Astrocyte (in vitro differentiated cells and primary cell): Measurements from ENCODE around the gene AQP5. TPM values are rescaled to one million over a fixed set of nuclear protein-coding genes. Genes with fewer than 3 reads are reported as not detected.

ENCODE experiments used
- DNase-seq: peaks from one replicate; pipeline ENCODE4 v3.0.0-alpha.2; 2010; ENCODE audit warnings: low read depth
- FAIRE-seq: peaks from 2 replicates; lab custom pipeline; 2011; peaks lifted over from hg19 to GRCh38; lab: Jason Lieb, UNC
- H2AFZ ChIP-seq: 2 replicates; pipeline ENCODE4 v1.6.0; 2012; ENCODE audit warnings: low read depth, low read length, inconsistent platforms
- H3K27ac ChIP-seq: 2 replicates; pipeline ENCODE4 v1.5.1; 2011; ENCODE audit warnings: low read depth, low read length, inconsistent platforms
- H3K27me3 ChIP-seq: 2 replicates; pipeline ENCODE4 v1.6.0; 2011; ENCODE audit warnings: low read length, inconsistent platforms; ENCODE audit not compliant: insufficient read depth
- H3K36me3 ChIP-seq: 2 replicates; pipeline ENCODE4 v1.5.1; 2011; ENCODE audit warnings: low read length, inconsistent platforms; ENCODE audit not compliant: insufficient read depth
- H3K4me1 ChIP-seq: 2 replicates; pipeline ENCODE4 v1.5.1; 2011; ENCODE audit warnings: low read length, inconsistent platforms; ENCODE audit not compliant: insufficient read depth
- H3K4me2 ChIP-seq: 2 replicates; pipeline ENCODE4 v1.6.0; 2012; ENCODE audit warnings: low read length, inconsistent platforms
- H3K4me3 ChIP-seq: 2 replicates; pipeline ENCODE4 v1.5.1; 2011; ENCODE audit warnings: low read depth, mild to moderate bottlenecking, low read length, inconsistent platforms; ENCODE audit not compliant: insufficient read depth
- H3K79me2 ChIP-seq: 2 replicates; pipeline ENCODE4 v1.6.0; 2012; ENCODE audit warnings: mild to moderate bottlenecking, low read length, inconsistent platforms; ENCODE audit not compliant: insufficient read depth
- H3K9ac ChIP-seq: 2 replicates; pipeline ENCODE4 v1.6.0; 2012; ENCODE audit warnings: mild to moderate bottlenecking, low read length, inconsistent platforms
- H3K9me3 ChIP-seq: 2 replicates; pipeline ENCODE4 v1.5.1; 2012; ENCODE audit warnings: low read depth, mild to moderate bottlenecking, low read length, inconsistent platforms; ENCODE audit not compliant: insufficient read depth
- H4K20me1 ChIP-seq: 2 replicates; pipeline ENCODE4 v1.6.0; 2012; ENCODE audit warnings: low read length, inconsistent platforms; ENCODE audit not compliant: insufficient read depth
- H3K27ac Mint-ChIP-seq: one replicate; pipeline ENCODE4 v1.8.0; 2021; ENCODE audit warnings: mild to moderate bottlenecking, mixed read lengths; ENCODE audit not compliant: unreplicated experiment
- H3K27me3 Mint-ChIP-seq: one replicate; pipeline ENCODE4 v1.8.0; 2021; ENCODE audit warnings: low read depth, mixed read lengths; ENCODE audit not compliant: unreplicated experiment
- H3K36me3 Mint-ChIP-seq: one replicate; pipeline ENCODE4 v1.8.0; 2021; ENCODE audit warnings: low read depth, mixed read lengths; ENCODE audit not compliant: unreplicated experiment
- H3K4me1 Mint-ChIP-seq: one replicate; pipeline ENCODE4 v1.8.0; 2021; ENCODE audit warnings: low read depth, mixed read lengths; ENCODE audit not compliant: unreplicated experiment
- H3K4me3 Mint-ChIP-seq: one replicate; pipeline ENCODE4 v1.8.0; 2021; ENCODE audit warnings: mild to moderate bottlenecking, moderate library complexity, mixed read lengths; ENCODE audit not compliant: unreplicated experiment
- H3K9me3 Mint-ChIP-seq: one replicate; pipeline ENCODE4 v1.8.0; 2021; ENCODE audit warnings: mild to moderate bottlenecking, mixed read lengths; ENCODE audit not compliant: unreplicated experiment
- EZH2 ChIP-seq: IDR thresholded peaks from 2 replicates; pipeline ENCODE4 v1.6.1; 2012; ENCODE audit warnings: mild to moderate bottlenecking, low read length, inconsistent platforms; ENCODE audit not compliant: insufficient read depth
- total RNA-seq: library from RNA; stranded (reverse); gene quantifications from 2 replicates; pipeline ENCODE4 v1.2.1, GENCODE V29; 2021
- TF ChIP-seq, protein P1 (sequence below): IDR thresholded peaks from 2 replicates; pipeline ENCODE4 v1.5.1; 2011; ENCODE audit warnings: low read depth, mild to moderate bottlenecking, inconsistent platforms, low read length, moderate library complexity; ENCODE audit not compliant: insufficient read depth

Gene AQP5
- total RNA-seq, 1 donor from 2014 or later, result not detected

DNA sequence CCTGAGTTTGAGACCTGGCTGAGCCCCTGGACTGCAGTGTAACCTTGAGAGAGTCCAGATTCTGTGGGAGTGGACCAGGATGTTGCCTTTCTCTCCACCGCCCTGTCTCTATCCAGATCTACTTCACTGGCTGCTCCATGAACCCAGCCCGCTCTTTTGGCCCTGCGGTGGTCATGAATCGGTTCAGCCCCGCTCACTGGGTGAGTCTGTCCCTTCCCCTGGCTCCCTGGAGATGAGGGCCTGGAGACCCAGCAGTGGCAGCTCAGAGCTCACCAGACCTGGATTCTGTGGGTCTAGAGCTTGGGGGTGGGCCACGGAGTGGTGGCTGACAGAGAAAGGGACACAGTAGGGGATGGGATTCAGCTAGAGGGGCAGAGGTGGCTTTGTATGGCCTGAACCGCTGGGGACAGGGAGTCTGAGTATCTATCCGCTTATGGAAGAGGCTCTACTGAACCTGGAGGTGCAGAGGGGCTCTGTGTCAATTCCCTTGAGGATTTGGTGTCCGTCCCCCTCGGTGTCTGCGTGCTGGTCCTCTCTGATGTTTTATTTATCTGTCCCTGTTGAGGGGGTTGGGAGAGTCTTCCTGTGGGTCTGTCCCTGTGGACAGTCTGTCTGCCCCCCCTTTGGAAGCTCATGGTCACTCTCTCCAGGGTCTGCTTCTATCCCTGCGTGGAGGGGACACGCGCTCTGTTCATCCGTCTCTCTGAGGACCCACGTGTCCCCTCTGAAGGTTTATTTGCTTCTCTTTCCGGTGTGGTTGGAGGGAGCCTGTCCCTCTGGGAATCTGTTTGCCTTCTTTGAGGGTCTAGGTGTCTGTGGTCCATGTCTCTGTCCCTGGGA is 2.5 kb downstream of the AQP5 start:
- Mint-ChIP-seq H3K4me1 (peaks cover 11% of the 10 kb centered on the region), H3K27ac (no peak overlapping the region), H3K9me3 (peaks cover 2% of the 10 kb centered on the region), H3K27me3 (peaks cover 60% of the 10 kb centered on the region), H3K36me3 (peaks cover 7% of the 10 kb centered on the region), H3K4me3 (no peak overlapping the region)
- Histone ChIP-seq H3K9ac (no peak overlapping the region), H3K9me3 (no peaks in the 10 kb centered on the region), H3K4me2 (no peak overlapping the region), H3K79me2 (no peaks in the 10 kb centered on the region), H2AFZ (no peak overlapping the region), H3K4me3 (no peak overlapping the region), H3K27ac (no peak overlapping the region), H4K20me1 (peaks cover 4% of the 10 kb centered on the region), H3K4me1 (peaks cover 15% of the 10 kb centered on the region), H3K27me3 (peaks cover 22% of the 10 kb centered on the region), H3K36me3 (no peaks in the 10 kb centered on the region)
- no peak for TF ChIP-seq EZH2
- TF ChIP-seq, protein P1, sequence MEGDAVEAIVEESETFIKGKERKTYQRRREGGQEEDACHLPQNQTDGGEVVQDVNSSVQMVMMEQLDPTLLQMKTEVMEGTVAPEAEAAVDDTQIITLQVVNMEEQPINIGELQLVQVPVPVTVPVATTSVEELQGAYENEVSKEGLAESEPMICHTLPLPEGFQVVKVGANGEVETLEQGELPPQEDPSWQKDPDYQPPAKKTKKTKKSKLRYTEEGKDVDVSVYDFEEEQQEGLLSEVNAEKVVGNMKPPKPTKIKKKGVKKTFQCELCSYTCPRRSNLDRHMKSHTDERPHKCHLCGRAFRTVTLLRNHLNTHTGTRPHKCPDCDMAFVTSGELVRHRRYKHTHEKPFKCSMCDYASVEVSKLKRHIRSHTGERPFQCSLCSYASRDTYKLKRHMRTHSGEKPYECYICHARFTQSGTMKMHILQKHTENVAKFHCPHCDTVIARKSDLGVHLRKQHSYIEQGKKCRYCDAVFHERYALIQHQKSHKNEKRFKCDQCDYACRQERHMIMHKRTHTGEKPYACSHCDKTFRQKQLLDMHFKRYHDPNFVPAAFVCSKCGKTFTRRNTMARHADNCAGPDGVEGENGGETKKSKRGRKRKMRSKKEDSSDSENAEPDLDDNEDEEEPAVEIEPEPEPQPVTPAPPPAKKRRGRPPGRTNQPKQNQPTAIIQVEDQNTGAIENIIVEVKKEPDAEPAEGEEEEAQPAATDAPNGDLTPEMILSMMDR, result no peak
- no peak for FAIRE-seq
- no peak for DNase-seq

DNA sequence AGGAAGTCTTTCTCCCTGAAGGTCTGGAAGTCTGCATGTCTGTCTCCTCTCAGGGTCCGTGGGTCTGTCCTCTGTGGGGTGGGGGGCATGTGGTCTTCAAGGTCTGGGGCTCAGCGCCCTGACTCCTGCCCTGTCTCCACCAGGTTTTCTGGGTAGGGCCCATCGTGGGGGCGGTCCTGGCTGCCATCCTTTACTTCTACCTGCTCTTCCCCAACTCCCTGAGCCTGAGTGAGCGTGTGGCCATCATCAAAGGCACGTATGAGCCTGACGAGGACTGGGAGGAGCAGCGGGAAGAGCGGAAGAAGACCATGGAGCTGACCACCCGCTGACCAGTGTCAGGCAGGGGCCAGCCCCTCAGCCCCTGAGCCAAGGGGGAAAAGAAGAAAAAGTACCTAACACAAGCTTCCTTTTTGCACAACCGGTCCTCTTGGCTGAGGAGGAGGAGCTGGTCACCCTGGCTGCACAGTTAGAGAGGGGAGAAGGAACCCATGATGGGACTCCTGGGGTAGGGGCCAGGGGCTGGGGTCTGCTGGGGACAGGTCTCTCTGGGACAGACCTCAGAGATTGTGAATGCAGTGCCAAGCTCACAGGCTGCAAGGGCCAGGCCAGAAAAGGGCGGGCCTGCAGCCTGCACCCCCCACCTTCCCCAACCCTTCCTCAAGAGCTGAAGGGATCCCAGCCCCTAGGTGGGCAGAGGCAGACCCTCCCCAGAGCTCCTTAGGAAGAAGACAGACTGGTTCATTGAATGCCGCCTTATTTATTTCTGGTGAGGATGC is 3.4 kb downstream of the AQP5 start:
- Histone ChIP-seq H2AFZ (no peak overlapping the region), H3K4me1 (peaks cover 7% of the 10 kb centered on the region), H3K79me2 (no peaks in the 10 kb centered on the region), H3K9ac (no peak overlapping the region), H3K4me3 (no peak overlapping the region), H3K27ac (no peak overlapping the region), H3K36me3 (no peaks in the 10 kb centered on the region), H4K20me1 (peaks cover 4% of the 10 kb centered on the region), H3K27me3 (peaks cover 27% of the 10 kb centered on the region), H3K9me3 (no peaks in the 10 kb centered on the region), H3K4me2 (no peak overlapping the region)
- FAIRE-seq (no peak), DNase-seq (no peak)
- Mint-ChIP-seq H3K9me3 (peaks cover 2% of the 10 kb centered on the region), H3K4me3 (no peak overlapping the region), H3K4me1 (peaks cover 7% of the 10 kb centered on the region), H3K27ac (no peak overlapping the region), H3K36me3 (peaks cover 7% of the 10 kb centered on the region), H3K27me3 (peaks cover 52% of the 10 kb centered on the region)
- TF ChIP-seq EZH2, result no peak
- TF ChIP-seq, protein P1, result no peak
